ENCODE data around the gene NUMA1.

The NUMA1 gene

DNA sequence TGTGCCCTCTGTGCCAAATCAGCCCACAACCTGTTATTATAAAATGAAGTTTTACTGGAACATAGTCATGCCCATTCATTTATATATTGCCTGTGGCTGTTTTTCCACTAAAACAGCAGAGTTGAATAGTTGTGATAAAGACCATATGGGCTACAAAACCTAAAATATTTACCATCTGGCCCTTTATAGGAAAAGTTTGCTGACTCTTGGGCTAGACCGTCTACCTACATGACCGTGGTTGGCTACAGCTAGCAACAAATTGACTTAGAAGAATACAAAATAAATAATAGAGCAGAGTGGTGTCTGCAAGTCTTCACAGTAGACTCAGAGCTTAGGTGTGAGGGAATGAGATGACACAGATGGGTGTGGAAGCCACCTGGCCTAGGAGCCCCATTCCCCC, 92.8 kb downstream of the NUMA1 start:
- peaks cover 18% of the 10 kb centered on the region for H3K4me1 Mint-ChIP-seq

GRCh38 chr11:71986131-71986530, 94.2 kb downstream of the NUMA1 start:
- TF ChIP-seq CTCF (IDR thresholded peaks at IDR 0.05; ENCODE audit: unreplicated experiment in 3 of 3): no peak
- H3K36me3 Mint-ChIP-seq (ENCODE audit: low read depth): peaks cover 36% of the 10 kb centered on the region
- H3K27ac Mint-ChIP-seq: no peak overlapping the region
- no peaks in the 10 kb centered on the region for H3K9me3 Mint-ChIP-seq
- no peaks in the 10 kb centered on the region for H3K27me3 Mint-ChIP-seq (ENCODE audit: low read depth)
- H3K4me3 Mint-ChIP-seq: no peak overlapping the region
- H3K4me1 Mint-ChIP-seq: peaks cover 18% of the 10 kb centered on the region

More for the DNA sequence above, 92.8 kb downstream of the NUMA1 start:
- TF ChIP-seq CTCF (IDR thresholded peaks at IDR 0.05; ENCODE audit: unreplicated experiment in 3 of 3): no peak
- Mint-ChIP-seq H3K27me3 (ENCODE audit: low read depth) (no peaks in the 10 kb centered on the region), H3K4me3 (no peak overlapping the region), H3K36me3 (ENCODE audit: low read depth) (peaks cover 36% of the 10 kb centered on the region), H3K9me3 (no peaks in the 10 kb centered on the region), H3K27ac (peak overlapping the region in 2 of 3 experiments; percentile 36 to 84)

DNA sequence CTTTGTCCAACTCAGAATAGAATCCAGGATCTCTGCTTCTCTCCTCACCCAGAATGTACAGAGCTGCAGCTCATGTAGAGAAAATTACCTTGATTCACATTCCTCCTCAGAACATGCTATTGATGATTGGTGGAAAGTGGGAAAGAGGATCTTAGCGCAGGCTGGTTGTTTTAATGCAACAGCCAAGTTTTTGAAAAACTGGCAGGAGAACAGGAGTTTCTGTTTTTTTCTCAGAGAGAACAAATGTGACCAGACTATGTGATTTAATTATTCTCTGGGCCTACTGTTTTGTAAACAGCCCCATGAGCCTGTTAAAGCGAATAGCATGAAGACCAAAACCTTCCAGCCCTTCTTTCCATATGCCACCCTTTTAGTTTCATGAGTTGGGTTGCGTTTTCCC, 100.7 kb downstream of the NUMA1 start:
- no peaks in the 10 kb centered on the region for H3K4me1 Mint-ChIP-seq

DNA sequence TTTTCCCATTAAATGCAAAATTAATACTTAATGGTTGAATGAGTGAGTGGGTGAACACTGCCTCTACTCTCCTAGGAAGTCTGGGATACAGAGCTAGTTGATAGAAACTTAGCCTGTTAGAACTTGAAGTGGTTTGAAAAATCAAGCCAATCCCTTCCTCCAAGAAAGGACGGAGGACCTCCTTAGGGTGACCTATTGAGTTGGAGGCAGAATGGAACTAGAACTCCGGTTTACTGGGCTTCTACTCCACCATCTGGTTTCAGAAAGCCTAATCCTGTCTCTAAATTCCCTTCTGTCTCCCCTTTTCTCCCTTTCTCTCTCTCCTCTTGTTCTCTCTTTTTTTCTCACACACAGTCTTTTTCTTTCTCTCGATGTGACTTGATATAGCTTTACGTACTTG, 101.2 kb downstream of the NUMA1 start:
- Mint-ChIP-seq H3K27ac (no peak overlapping the region), H3K4me3 (no peak overlapping the region), H3K9me3 (no peaks in the 10 kb centered on the region), H3K4me1 (no peaks in the 10 kb centered on the region), H3K36me3 (ENCODE audit: low read depth) (peaks cover 30% of the 10 kb centered on the region), H3K27me3 (ENCODE audit: low read depth) (no peaks in the 10 kb centered on the region)
- no peak for TF ChIP-seq CTCF (IDR thresholded peaks at IDR 0.05; ENCODE audit: unreplicated experiment in 3 of 3)

More for the DNA sequence above, 100.7 kb downstream of the NUMA1 start:
- no peak for TF ChIP-seq CTCF (IDR thresholded peaks at IDR 0.05; ENCODE audit: unreplicated experiment in 3 of 3)
- H3K9me3 Mint-ChIP-seq: no peaks in the 10 kb centered on the region
- H3K36me3 Mint-ChIP-seq (ENCODE audit: low read depth): peaks cover 30% of the 10 kb centered on the region
- H3K27ac Mint-ChIP-seq: no peak overlapping the region
- H3K4me3 Mint-ChIP-seq: no peak overlapping the region
- H3K27me3 Mint-ChIP-seq (ENCODE audit: low read depth): no peaks in the 10 kb centered on the region

- Mint-ChIP-seq H3K9me3 (no peaks in the 10 kb centered on the region), H3K4me1 (no peaks in the 10 kb centered on the region)
These were observed 102.5 kb downstream of the NUMA1 start for GRCh38 chr11:71977743-71978418.

More at GRCh38 chr11:71977743-71978418, 102.5 kb downstream of the NUMA1 start:
- Mint-ChIP-seq H3K4me3 (no peak overlapping the region), H3K27me3 (ENCODE audit: low read depth) (no peaks in the 10 kb centered on the region), H3K36me3 (ENCODE audit: low read depth) (peaks cover 23% of the 10 kb centered on the region), H3K27ac (no peak overlapping the region)
- peak; percentile 63 to 74 (median 71) for TF ChIP-seq CTCF (IDR thresholded peaks at IDR 0.05; ENCODE audit: unreplicated experiment in 3 of 3)
